Measurements from ENCODE around the gene ADCY10. TPM values are rescaled to one million over a fixed set of nuclear protein-coding genes. Genes with fewer than 3 reads are reported as not detected.
"Not testable (repeated sequence)": the region's sequence is repeated elsewhere in the genome, so short reads cannot be mapped to it uniquely, and the experiment has no call there.

The ADCY10 gene
- total RNA-seq, 1 donor from 2014 or later = 1.9 TPM

DNA sequence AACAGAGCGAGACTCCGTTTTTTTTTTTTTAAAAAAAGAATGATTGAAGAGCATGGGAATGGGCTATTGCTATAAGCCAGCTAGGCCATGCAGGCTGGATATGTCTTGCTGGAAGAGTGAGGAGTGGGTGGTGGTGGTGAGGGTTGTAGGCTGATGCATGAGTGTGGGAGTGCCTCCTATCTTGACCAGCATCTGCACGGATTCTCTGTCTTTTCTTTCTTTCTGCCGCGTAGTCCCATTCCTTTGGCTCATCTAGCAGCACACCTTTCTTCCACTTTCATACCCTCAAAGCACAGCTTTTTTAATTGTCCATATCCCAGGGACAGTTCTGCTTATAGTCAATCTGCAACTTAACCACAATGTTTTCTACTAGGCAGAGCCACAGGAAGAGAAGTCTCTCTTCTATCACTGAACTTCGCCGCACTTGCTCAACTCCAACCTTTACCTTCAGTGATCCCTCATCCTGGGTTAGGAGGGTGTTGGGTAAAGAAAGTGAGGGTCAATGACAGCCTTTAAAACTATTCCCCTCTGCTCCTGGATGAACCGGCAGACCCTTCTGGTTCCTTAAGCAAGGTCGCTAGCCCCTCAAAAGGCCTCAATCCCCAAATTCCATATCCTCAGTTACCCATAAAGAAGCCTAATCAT lies 15.2 kb downstream of the ADCY10 start:
- Histone ChIP-seq H3K27ac (peak overlapping the region; percentile 42 to 65), H3K27me3 (no peaks in the 10 kb centered on the region), H3K4me1 (peaks cover 0 to 13% of the 10 kb centered on the region in 2 donors), H3K9me3 (no peaks in the 10 kb centered on the region), H3K36me3 (no peaks in the 10 kb centered on the region), H3K4me3 (no peak overlapping the region)
- intact Hi-C loops (cut with DNase I) = loop anchor here (2.0 kb wide), 1 partner anchor 38 kb away; the partner anchor contains the start of genes DCAF6 and MPC2
- no peak for DNase-seq (ENCODE audit: low spot score in 2 of 2)
- TF ChIP-seq CTCF (IDR thresholded peaks at IDR 0.05) = no peak

DNA sequence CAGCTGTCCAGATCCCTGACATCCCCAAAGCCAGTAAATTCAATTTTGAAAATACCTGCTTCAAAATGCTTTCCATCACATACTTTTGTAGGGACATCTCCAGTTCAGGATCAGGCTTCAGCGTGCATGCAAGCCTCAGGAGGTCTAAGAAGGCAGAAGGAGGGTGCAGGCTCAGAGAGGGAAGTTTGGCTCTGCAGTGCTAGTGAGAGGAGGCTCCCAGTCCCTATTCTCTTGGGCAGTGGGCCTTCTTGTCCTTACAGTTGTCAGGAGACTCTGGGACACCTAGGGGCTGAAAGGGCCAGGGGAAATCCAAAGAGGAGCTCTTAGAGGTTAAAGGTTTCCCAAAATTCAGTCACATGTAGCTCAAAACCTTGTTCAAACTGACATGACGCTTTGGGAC lies 20.1 kb downstream of the ADCY10 start:
- Histone ChIP-seq H3K27ac (no peak overlapping the region), H3K4me1 (peaks cover 0 to under 1% of the 10 kb centered on the region in 2 donors), H3K9me3 (no peaks in the 10 kb centered on the region), H3K27me3 (no peaks in the 10 kb centered on the region), H3K36me3 (no peaks in the 10 kb centered on the region), H3K4me3 (no peak overlapping the region)
- TF ChIP-seq CTCF (IDR thresholded peaks at IDR 0.05) = no peak
- DNase-seq (ENCODE audit: low spot score in 2 of 2) = no peak
- intact Hi-C loops (cut with DNase I) = no loop called here

GRCh38 chr1:167890400-167890799 lies 23.5 kb downstream of the ADCY10 start:
- Histone ChIP-seq H3K27me3 (no peaks in the 10 kb centered on the region), H3K27ac (no peak overlapping the region), H3K36me3 (no peaks in the 10 kb centered on the region), H3K4me1 (no peaks in the 10 kb centered on the region), H3K9me3 (no peaks in the 10 kb centered on the region), H3K4me3 (no peak overlapping the region)
- TF ChIP-seq CTCF (IDR thresholded peaks at IDR 0.05) = no peak
- intact Hi-C loops (cut with DNase I) = no loop called here
- DNase-seq (ENCODE audit: low spot score in 2 of 2) = no peak

- intact Hi-C loops (cut with DNase I); H3K27me3 ChIP-seq; H3K4me1 ChIP-seq; H3K36me3 ChIP-seq; H3K4me3 ChIP-seq; DNase-seq (ENCODE audit: low spot score in 2 of 2); H3K27ac ChIP-seq; H3K9me3 ChIP-seq: not testable (repeated sequence)
Observed at GRCh38 chr1:167887187-167887586, 26.7 kb downstream of the ADCY10 start.

- Histone ChIP-seq H3K4me1 (no peaks in the 10 kb centered on the region), H3K4me3 (no peak overlapping the region), H3K36me3 (no peaks in the 10 kb centered on the region), H3K27ac (no peak overlapping the region), H3K27me3 (no peaks in the 10 kb centered on the region), H3K9me3 (no peaks in the 10 kb centered on the region)
- no peak for DNase-seq (ENCODE audit: low spot score in 2 of 2)
- intact Hi-C loops (cut with DNase I) = no loop called here
- TF ChIP-seq CTCF (IDR thresholded peaks at IDR 0.05) = no peak
Observed at GRCh38 chr1:167882376-167882775, 31.6 kb downstream of the ADCY10 start.

DNA sequence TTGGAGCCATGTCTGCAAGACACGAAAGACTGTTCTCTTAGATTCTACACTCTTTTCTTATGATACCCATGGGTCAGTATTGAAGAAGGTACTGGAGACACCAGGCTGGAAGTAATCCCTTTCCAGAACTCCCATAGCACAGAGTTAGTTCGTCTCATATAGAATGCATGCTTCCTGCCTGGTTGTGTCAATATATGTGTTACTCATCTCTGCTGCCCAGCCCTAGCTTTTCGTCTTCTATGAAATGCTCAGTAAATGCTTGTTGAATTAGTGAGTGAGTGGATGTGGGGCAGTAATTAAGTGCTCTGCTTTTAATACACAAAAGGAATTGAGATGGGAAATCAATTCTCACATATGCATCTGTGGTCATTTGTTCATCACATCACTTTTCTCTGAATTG lies 32.1 kb downstream of the ADCY10 start:
- intact Hi-C loops (cut with DNase I) = no loop called here
- no peaks in the 10 kb centered on the region for H3K4me1 ChIP-seq
- DNase-seq (ENCODE audit: low spot score in 2 of 2) = no peak
- H3K27ac ChIP-seq = no peak overlapping the region
- no peaks in the 10 kb centered on the region for H3K36me3 ChIP-seq
- TF ChIP-seq CTCF (IDR thresholded peaks at IDR 0.05) = no peak
- H3K27me3 ChIP-seq = no peaks in the 10 kb centered on the region
- H3K4me3 ChIP-seq = no peak overlapping the region
- no peaks in the 10 kb centered on the region for H3K9me3 ChIP-seq

Data from ascending aorta (tissue), 2 donors.